Thyroid gland (tissue), 4 donors: Measurements from ENCODE around the gene STX1A.

Source experiments
- POLR2A ChIP-seq, 2 donors: fragments of 450-650 bp; IDR thresholded peaks; one replicate each; pipeline ENCODE4 v1.6.1; 2017; ENCODE audit warnings: antibody characterized with exemption in 2 of 2, mild to moderate bottlenecking in 2 of 2, moderate library complexity in 1 of 2
- TF ChIP-seq, protein P1 (sequence below), 6 experiments: fragments of 200-600 bp in 3 of 6; fragments of 450-650 bp in 3 of 6; sonication (generic) in 3 of 6; IDR thresholded peaks; one replicate each; pipeline ENCODE4 v1.5.1; 2016 to 2019; ENCODE audit warnings: antibody characterized with exemption in 6 of 6, mild to moderate bottlenecking in 2 of 6, inconsistent platforms in 1 of 6, moderate library complexity in 1 of 6

DNA sequence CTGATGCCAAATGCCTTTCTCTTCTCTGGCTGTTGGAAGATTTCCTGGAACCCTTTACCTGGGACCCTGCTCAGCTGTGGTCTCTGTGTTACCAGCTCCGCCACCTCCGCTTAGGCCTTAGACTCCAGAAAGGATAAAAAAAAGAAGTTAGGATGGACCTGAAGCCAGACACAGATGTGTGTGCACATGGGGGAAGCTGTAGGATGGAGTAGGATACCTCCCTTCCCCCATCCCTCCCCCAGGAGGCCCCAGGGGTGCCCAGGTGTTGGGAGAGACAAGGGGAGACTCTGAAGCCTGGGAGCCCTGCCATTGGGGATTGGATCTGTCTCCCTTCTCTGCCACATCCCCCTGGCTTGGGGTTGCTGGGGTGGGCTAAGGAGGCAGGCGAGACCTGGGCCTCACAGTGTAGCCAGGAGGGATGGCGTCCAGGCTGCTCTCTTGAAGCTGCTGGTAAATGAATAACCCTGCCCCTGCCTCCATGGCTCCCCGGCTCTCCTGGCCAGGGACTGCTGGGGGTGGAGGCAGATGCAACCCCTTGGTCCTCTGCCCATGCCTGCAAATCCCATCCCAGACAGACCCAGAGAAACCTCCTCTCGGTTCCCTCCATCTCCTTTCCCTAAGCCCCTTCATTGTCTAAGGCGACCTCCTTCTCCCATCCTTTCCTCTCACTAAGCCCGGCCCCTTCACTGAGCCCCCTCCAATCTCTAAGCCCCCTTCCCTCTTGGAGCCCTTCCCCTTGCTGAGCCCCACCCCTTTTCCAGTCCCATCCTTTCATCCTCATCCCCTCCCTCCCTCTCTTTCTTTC lies 42.6 kb upstream of the STX1A start:
- TF ChIP-seq, protein P1, sequence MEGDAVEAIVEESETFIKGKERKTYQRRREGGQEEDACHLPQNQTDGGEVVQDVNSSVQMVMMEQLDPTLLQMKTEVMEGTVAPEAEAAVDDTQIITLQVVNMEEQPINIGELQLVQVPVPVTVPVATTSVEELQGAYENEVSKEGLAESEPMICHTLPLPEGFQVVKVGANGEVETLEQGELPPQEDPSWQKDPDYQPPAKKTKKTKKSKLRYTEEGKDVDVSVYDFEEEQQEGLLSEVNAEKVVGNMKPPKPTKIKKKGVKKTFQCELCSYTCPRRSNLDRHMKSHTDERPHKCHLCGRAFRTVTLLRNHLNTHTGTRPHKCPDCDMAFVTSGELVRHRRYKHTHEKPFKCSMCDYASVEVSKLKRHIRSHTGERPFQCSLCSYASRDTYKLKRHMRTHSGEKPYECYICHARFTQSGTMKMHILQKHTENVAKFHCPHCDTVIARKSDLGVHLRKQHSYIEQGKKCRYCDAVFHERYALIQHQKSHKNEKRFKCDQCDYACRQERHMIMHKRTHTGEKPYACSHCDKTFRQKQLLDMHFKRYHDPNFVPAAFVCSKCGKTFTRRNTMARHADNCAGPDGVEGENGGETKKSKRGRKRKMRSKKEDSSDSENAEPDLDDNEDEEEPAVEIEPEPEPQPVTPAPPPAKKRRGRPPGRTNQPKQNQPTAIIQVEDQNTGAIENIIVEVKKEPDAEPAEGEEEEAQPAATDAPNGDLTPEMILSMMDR (IDR thresholded peaks at IDR 0.05): no peak
- TF ChIP-seq POLR2A (IDR thresholded peaks at IDR 0.05): no peak
